G401 (cell line): ENCODE results near the gene B4GALT6. TPM values are rescaled to one million over a fixed set of nuclear protein-coding genes. Genes with fewer than 3 reads are reported as not detected.

Experiments used
- DNase-seq: peaks from one replicate; pipeline ENCODE4 v3.0.0-alpha.2; 2015; ENCODE audit warnings: low spot score
- in situ Hi-C: cut with HindIII; loops from 2 replicates; pipeline ENCODE4 v1.10.0; 2016; ENCODE audit warnings: low sequenced_read_pairs, mixed read lengths
- total RNA-seq: library from RNA; depleted of rRNA; stranded (reverse); fragments of >200 nt; shearing (Covaris generic); gene quantifications from 2 replicates; pipeline ENCODE4 v1.2.3, GENCODE V29; 2014

Gene B4GALT6
- total RNA-seq, 1 experiment from 2014 or later: 0.75 TPM

GRCh38 chr18:31611511-31611910 is 72.9 kb downstream of the B4GALT6 start:
- no peak for DNase-seq
- in situ Hi-C loops: no loop called here

GRCh38 chr18:31610286-31611205 is 73.8 kb downstream of the B4GALT6 start:
- in situ Hi-C loops: no loop called here
- peak; percentile 93 for DNase-seq

- no peak for DNase-seq
- in situ Hi-C loops: no loop called here
Measured at GRCh38 chr18:31609886-31610285, 74.5 kb downstream of the B4GALT6 start.

GRCh38 chr18:31607384-31607783 is 77.0 kb downstream of the B4GALT6 start:
- no peak for DNase-seq
- in situ Hi-C loops: no loop called here

- DNase-seq: no peak
- in situ Hi-C loops: no loop called here
Measured at GRCh38 chr18:31606265-31606664, 78.1 kb downstream of the B4GALT6 start.

GRCh38 chr18:31603315-31603714 is 81.1 kb downstream of the B4GALT6 start:
- in situ Hi-C loops: no loop called here

GRCh38 chr18:31598021-31598805 is 86.2 kb downstream of the B4GALT6 start:
- in situ Hi-C loops: no loop called here

More at GRCh38 chr18:31603315-31603714, 81.1 kb downstream of the B4GALT6 start:
- no peak for DNase-seq

GRCh38 chr18:31596081-31596872 is 88.1 kb downstream of the B4GALT6 start:
- no peak for DNase-seq
- in situ Hi-C loops: no loop called here

More at GRCh38 chr18:31598021-31598805, 86.2 kb downstream of the B4GALT6 start:
- peak; percentile 9 for DNase-seq

GRCh38 chr18:31595121-31595771 is 89.1 kb downstream of the B4GALT6 start:
- in situ Hi-C loops: no loop called here
- no peak for DNase-seq

GRCh38 chr18:31592506-31593157 is 91.7 kb downstream of the B4GALT6 start:
- no peak for DNase-seq
- in situ Hi-C loops: no loop called here

- no peak for DNase-seq
- in situ Hi-C loops: no loop called here
Measured at GRCh38 chr18:31591628-31592027, 92.8 kb downstream of the B4GALT6 start, which contains the start of gene TTR. Gene TTR (plus strand): TSS chr18:31591877. CDS start chr18:31591903, 26 bp downstream.

GRCh38 chr18:31591113-31591512 is 93.3 kb downstream of the B4GALT6 start:
- in situ Hi-C loops: no loop called here
- DNase-seq: no peak

GRCh38 chr18:31590570-31590969 is 93.8 kb downstream of the B4GALT6 start:
- DNase-seq: no peak
- in situ Hi-C loops: no loop called here

GRCh38 chr18:31587529-31587928 is 96.9 kb downstream of the B4GALT6 start:
- in situ Hi-C loops: no loop called here
- no peak for DNase-seq

GRCh38 chr18:31586616-31587015 is 97.8 kb downstream of the B4GALT6 start:
- in situ Hi-C loops: no loop called here
- DNase-seq: no peak

GRCh38 chr18:31585991-31586390 is 98.4 kb downstream of the B4GALT6 start:
- in situ Hi-C loops: no loop called here
- no peak for DNase-seq

GRCh38 chr18:31583185-31583854 is 101.1 kb downstream of the B4GALT6 start:
- no peak for DNase-seq
- in situ Hi-C loops: no loop called here
